GM23338 (cell line): Measurements from ENCODE around the gene PRPF40B. TPM values are rescaled to one million over a fixed set of nuclear protein-coding genes. Genes with fewer than 3 reads are reported as not detected.

Experiments used
- EZH2 ChIP-seq: fragments of 200-600 bp; sonication (generic); IDR thresholded peaks from one replicate; pipeline ENCODE4 v1.8.0; 2017; ENCODE audit warnings: antibody characterized with exemption, mild to moderate bottlenecking, low read depth; ENCODE audit not compliant: unreplicated experiment
- EZH2phosphoT487 ChIP-seq: fragments of 200-600 bp; sonication (generic); IDR thresholded peaks from one replicate; pipeline ENCODE4 v1.8.1; 2018; ENCODE audit warnings: antibody characterized with exemption; ENCODE audit not compliant: unreplicated experiment
- POLR2AphosphoS5 ChIP-seq: IDR thresholded peaks from 2 replicates; pipeline ENCODE4 v1.6.1; 2016; ENCODE audit warnings: antibody characterized with exemption, low read depth
- polyA plus RNA-seq: library from polyadenylated mRNA; unstranded; fragments of >200 nt; fragmentation: Nextera tagmentation; extraction: Ambion mirVana; gene quantifications from 2 replicates; pipeline ENCODE4 v1.2.1, GENCODE V29; 2016
- small RNA-seq: library from RNA; depleted of rRNA; stranded (forward); fragments of <200 nt; gene quantifications from one replicate; pipeline ENCODE3, GENCODE V24; 2014; ENCODE audit warnings: low replicate concordance
- total RNA-seq: library from RNA; depleted of rRNA; stranded (reverse); fragments of >200 nt; shearing (Covaris generic); gene quantifications from 2 replicates; pipeline ENCODE4 v1.2.3, GENCODE V29; 2014; rRNA removed
- TF ChIP-seq, protein P1 (sequence below): IDR thresholded peaks from one replicate; pipeline ENCODE4 v1.6.1; 2018; ENCODE audit warnings: antibody characterized with exemption; ENCODE audit not compliant: unreplicated experiment
- TF ChIP-seq, protein P2 (sequence below), 2 experiments: fragments of 200-600 bp in 1 of 2; sonication (generic) in 1 of 2; conservative IDR thresholded peaks; 2 replicates each; pipeline versions ENCODE4 v1.5.1 to v1.6.1; 2016 to 2017; ENCODE audit warnings: antibody characterized with exemption in 2 of 2, low read depth in 2 of 2, mild to moderate bottlenecking in 2 of 2, moderate library complexity in 1 of 2

The PRPF40B gene
- total and polyA plus RNA-seq, 2 experiments from 2014 or later, result 17.9 to 19.0 TPM

DNA sequence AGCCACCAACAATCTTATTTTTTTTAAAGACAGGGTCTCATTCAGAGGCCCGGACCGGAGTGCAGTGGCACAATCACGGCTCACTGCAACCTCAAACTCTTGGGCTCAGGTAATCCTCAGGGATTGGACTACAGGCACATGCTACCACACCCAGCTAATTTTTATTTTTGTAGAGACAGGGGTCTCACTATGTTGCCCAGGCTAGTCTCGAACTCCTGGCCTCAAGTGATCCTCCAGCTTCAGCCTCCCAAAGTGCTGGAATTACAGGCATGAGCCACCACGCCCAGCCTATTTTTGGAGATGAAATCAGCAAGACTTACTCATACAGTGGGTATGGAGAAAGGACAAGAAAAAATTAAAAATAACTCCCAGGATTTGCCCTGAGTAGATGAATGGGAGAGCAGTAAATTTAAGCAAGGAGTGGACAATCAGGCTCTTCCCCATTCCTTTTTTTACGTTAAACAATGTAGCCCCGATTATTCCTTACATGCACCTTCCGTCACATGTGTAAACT, 70.6 kb downstream of the PRPF40B start (continued):
- TF ChIP-seq, protein P1, sequence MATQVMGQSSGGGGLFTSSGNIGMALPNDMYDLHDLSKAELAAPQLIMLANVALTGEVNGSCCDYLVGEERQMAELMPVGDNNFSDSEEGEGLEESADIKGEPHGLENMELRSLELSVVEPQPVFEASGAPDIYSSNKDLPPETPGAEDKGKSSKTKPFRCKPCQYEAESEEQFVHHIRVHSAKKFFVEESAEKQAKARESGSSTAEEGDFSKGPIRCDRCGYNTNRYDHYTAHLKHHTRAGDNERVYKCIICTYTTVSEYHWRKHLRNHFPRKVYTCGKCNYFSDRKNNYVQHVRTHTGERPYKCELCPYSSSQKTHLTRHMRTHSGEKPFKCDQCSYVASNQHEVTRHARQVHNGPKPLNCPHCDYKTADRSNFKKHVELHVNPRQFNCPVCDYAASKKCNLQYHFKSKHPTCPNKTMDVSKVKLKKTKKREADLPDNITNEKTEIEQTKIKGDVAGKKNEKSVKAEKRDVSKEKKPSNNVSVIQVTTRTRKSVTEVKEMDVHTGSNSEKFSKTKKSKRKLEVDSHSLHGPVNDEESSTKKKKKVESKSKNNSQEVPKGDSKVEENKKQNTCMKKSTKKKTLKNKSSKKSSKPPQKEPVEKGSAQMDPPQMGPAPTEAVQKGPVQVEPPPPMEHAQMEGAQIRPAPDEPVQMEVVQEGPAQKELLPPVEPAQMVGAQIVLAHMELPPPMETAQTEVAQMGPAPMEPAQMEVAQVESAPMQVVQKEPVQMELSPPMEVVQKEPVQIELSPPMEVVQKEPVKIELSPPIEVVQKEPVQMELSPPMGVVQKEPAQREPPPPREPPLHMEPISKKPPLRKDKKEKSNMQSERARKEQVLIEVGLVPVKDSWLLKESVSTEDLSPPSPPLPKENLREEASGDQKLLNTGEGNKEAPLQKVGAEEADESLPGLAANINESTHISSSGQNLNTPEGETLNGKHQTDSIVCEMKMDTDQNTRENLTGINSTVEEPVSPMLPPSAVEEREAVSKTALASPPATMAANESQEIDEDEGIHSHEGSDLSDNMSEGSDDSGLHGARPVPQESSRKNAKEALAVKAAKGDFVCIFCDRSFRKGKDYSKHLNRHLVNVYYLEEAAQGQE, result no peak
- TF ChIP-seq, protein P2, sequence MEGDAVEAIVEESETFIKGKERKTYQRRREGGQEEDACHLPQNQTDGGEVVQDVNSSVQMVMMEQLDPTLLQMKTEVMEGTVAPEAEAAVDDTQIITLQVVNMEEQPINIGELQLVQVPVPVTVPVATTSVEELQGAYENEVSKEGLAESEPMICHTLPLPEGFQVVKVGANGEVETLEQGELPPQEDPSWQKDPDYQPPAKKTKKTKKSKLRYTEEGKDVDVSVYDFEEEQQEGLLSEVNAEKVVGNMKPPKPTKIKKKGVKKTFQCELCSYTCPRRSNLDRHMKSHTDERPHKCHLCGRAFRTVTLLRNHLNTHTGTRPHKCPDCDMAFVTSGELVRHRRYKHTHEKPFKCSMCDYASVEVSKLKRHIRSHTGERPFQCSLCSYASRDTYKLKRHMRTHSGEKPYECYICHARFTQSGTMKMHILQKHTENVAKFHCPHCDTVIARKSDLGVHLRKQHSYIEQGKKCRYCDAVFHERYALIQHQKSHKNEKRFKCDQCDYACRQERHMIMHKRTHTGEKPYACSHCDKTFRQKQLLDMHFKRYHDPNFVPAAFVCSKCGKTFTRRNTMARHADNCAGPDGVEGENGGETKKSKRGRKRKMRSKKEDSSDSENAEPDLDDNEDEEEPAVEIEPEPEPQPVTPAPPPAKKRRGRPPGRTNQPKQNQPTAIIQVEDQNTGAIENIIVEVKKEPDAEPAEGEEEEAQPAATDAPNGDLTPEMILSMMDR (conservative IDR thresholded peaks at IDR 0.05; ENCODE audit: low read depth in 2 of 2), result no peak
- TF ChIP-seq POLR2AphosphoS5 (no peak), EZH2phosphoT487 (no peak), EZH2 (no peak)

Small RNA genes lying within 50 kb of the gene (small RNA-seq; reads per million reads assigned to genes)
- gene HIGD1AP9 (not detected), gene POLR2KP1 (not detected), gene RNU6-834P (not detected)

Other genes with a start within 250 kb of the PRPF40B start
- gene KCNH3, start 84.5 kb upstream of the PRPF40B start, total RNA-seq, result 0.12 and 0.52 TPM in 2 replicates
- gene KCNH3, start 84.5 kb upstream of the PRPF40B start, polyA plus RNA-seq, result 0.21 and 0.28 TPM in 2 replicates
- 97.6 and 105 TPM in 2 replicates for gene MCRS1, start 55.4 kb upstream of the PRPF40B start, total RNA-seq
- 134 and 139 TPM in 2 replicates for gene MCRS1, start 55.4 kb upstream of the PRPF40B start, polyA plus RNA-seq
- gene FAM186B, start 17.9 kb upstream of the PRPF40B start, total RNA-seq, result 0.08 and 0.38 TPM in 2 replicates
- 0.21 and 0.31 TPM in 2 replicates for gene FAM186B, start 17.9 kb upstream of the PRPF40B start, polyA plus RNA-seq
- gene FMNL3, start 83.8 kb downstream of the PRPF40B start, total RNA-seq, result 17.8 and 32.6 TPM in 2 replicates
- 8.7 and 10.5 TPM in 2 replicates for gene FMNL3, start 83.8 kb downstream of the PRPF40B start, polyA plus RNA-seq
- 336 and 349 TPM in 2 replicates for gene TMBIM6, start 118.0 kb downstream of the PRPF40B start, total RNA-seq
- 240 and 245 TPM in 2 replicates for gene TMBIM6, start 118.0 kb downstream of the PRPF40B start, polyA plus RNA-seq
- 30.0 and 37.0 TPM in 2 replicates for gene NCKAP5L, start 204.9 kb downstream of the PRPF40B start, total RNA-seq
- 10.2 TPM in 2 replicates for gene NCKAP5L, start 204.9 kb downstream of the PRPF40B start, polyA plus RNA-seq
- gene BCDIN3D, start 219.5 kb downstream of the PRPF40B start, total RNA-seq, result 1.8 and 2.1 TPM in 2 replicates
- gene BCDIN3D, start 219.5 kb downstream of the PRPF40B start, polyA plus RNA-seq, result 0.89 and 1.4 TPM in 2 replicates